Glutamatergic neuron (in vitro differentiated cells): Measurements from ENCODE around the gene CARNS1. TPM values are rescaled to one million over a fixed set of nuclear protein-coding genes. Genes with fewer than 3 reads are reported as not detected.
A peak's percentile ranks its signal among the peaks of the same experiment; 100 is the strongest.

Experiments
- DNase-seq: peaks from one replicate; pipeline ENCODE4 v3.0.0; 2022
- H3K27ac Mint-ChIP-seq: one replicate; pipeline ENCODE4 v1.8.0; 2020; ENCODE audit warnings: mild to moderate bottlenecking, mixed read lengths, inconsistent platforms; ENCODE audit not compliant: unreplicated experiment
- H3K27me3 Mint-ChIP-seq: one replicate; pipeline ENCODE4 v1.8.0; 2020; ENCODE audit warnings: mild to moderate bottlenecking, moderate library complexity, mixed read lengths, inconsistent platforms; ENCODE audit not compliant: unreplicated experiment
- H3K36me3 Mint-ChIP-seq: one replicate; pipeline ENCODE4 v1.8.0; 2020; ENCODE audit warnings: mild to moderate bottlenecking, mixed read lengths, inconsistent platforms; ENCODE audit not compliant: unreplicated experiment
- H3K4me1 Mint-ChIP-seq: one replicate; pipeline ENCODE4 v1.8.0; 2020; ENCODE audit warnings: mild to moderate bottlenecking, low read depth, mixed read lengths, inconsistent platforms; ENCODE audit not compliant: unreplicated experiment
- H3K4me3 Mint-ChIP-seq: one replicate; pipeline ENCODE4 v1.8.0; 2020; ENCODE audit warnings: mild to moderate bottlenecking, mixed read lengths, inconsistent platforms; ENCODE audit not compliant: unreplicated experiment
- H3K9me3 Mint-ChIP-seq: one replicate; pipeline ENCODE4 v1.8.0; 2020; ENCODE audit warnings: mild to moderate bottlenecking, moderate library complexity, mixed read lengths, inconsistent platforms; ENCODE audit not compliant: unreplicated experiment
- CTCF ChIP-seq: fragments of 200-600 bp; sonication (generic); IDR thresholded peaks from one replicate; pipeline ENCODE4 v1.5.0; 2021; ENCODE audit not compliant: partially characterized antibody, unreplicated experiment
- total RNA-seq: library from RNA; stranded (reverse); fragmentation: NEBNext Ultra II Directional; extraction: Animal tissue kit (Norgen Biotek cat#: 25700); gene quantifications from one replicate; pipeline ENCODE4 v1.2.1, GENCODE V29; 2021; ENCODE audit not compliant: unreplicated experiment

Gene CARNS1
- total RNA-seq, 1 donor from 2014 or later: 0.07 TPM

- TF ChIP-seq CTCF: no peak
- H3K9me3 Mint-ChIP-seq: peaks cover 1% of the 10 kb centered on the region
- no peak for DNase-seq
- no peaks in the 10 kb centered on the region for H3K36me3 Mint-ChIP-seq
- peaks cover 12% of the 10 kb centered on the region for H3K27me3 Mint-ChIP-seq
- peaks cover 4% of the 10 kb centered on the region for H3K4me1 Mint-ChIP-seq
- no peak overlapping the region for H3K27ac Mint-ChIP-seq
- H3K4me3 Mint-ChIP-seq: no peak overlapping the region
These were observed 17.4 kb upstream of the CARNS1 start for GRCh38 chr11:67397986-67398660.

- Mint-ChIP-seq H3K27ac (no peak overlapping the region), H3K4me3 (no peak overlapping the region), H3K4me1 (peaks cover 4% of the 10 kb centered on the region), H3K36me3 (no peaks in the 10 kb centered on the region), H3K27me3 (peaks cover 10% of the 10 kb centered on the region), H3K9me3 (peaks cover 1% of the 10 kb centered on the region)
- TF ChIP-seq CTCF: no peak
- DNase-seq: no peak
These were observed 16.6 kb upstream of the CARNS1 start for GRCh38 chr11:67398661-67399563.

GRCh38 chr11:67400251-67400941, 15.1 kb upstream of the CARNS1 start:
- Mint-ChIP-seq H3K36me3 (no peaks in the 10 kb centered on the region), H3K4me3 (peak overlapping the region; percentile 84), H3K4me1 (peaks cover 4% of the 10 kb centered on the region), H3K27ac (peak overlapping the region; percentile 50), H3K27me3 (peaks cover 8% of the 10 kb centered on the region), H3K9me3 (peaks cover 1% of the 10 kb centered on the region)
- no peak for TF ChIP-seq CTCF
- no peak for DNase-seq

- Mint-ChIP-seq H3K4me3 (peak overlapping the region; percentile 84), H3K9me3 (peaks cover 1% of the 10 kb centered on the region), H3K27me3 (peaks cover 8% of the 10 kb centered on the region), H3K27ac (no peak overlapping the region), H3K4me1 (peaks cover 4% of the 10 kb centered on the region), H3K36me3 (no peaks in the 10 kb centered on the region)
- no peak for TF ChIP-seq CTCF
- no peak for DNase-seq
These were observed 14.5 kb upstream of the CARNS1 start for GRCh38 chr11:67400942-67401494.
